ENCODE results near the gene SP140L.
A peak's percentile ranks its signal among the peaks of the same experiment; 100 is the strongest.

Gene SP140L

DNA sequence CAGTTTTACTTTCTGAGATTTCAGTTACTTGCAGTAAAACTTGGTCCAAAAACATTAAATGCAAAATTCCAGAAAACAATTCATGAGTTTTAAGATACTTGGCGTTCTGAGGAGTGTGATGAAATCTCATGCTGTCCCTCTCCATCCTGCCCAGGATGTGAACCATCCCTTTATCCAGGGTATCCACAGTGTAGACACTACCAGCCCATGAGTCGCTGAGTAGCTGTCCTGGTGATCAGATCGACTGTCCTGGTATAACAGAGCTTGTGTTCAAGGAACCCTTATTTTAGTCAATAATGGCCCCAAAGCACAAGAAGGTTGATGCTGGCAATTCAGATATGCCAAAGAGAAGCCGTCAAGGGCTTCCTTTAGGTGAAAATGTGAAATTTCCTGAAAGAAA, 92.2 kb downstream of the SP140L start:
- TF ChIP-seq, protein P1, sequence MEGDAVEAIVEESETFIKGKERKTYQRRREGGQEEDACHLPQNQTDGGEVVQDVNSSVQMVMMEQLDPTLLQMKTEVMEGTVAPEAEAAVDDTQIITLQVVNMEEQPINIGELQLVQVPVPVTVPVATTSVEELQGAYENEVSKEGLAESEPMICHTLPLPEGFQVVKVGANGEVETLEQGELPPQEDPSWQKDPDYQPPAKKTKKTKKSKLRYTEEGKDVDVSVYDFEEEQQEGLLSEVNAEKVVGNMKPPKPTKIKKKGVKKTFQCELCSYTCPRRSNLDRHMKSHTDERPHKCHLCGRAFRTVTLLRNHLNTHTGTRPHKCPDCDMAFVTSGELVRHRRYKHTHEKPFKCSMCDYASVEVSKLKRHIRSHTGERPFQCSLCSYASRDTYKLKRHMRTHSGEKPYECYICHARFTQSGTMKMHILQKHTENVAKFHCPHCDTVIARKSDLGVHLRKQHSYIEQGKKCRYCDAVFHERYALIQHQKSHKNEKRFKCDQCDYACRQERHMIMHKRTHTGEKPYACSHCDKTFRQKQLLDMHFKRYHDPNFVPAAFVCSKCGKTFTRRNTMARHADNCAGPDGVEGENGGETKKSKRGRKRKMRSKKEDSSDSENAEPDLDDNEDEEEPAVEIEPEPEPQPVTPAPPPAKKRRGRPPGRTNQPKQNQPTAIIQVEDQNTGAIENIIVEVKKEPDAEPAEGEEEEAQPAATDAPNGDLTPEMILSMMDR (IDR thresholded peaks at IDR 0.05; ENCODE audit: insufficient read depth, low read depth, low read length, missing control alignments) = no peak
- DNase-seq (ENCODE audit: low read depth) = no peak
- H3K4me3 ChIP-seq (ENCODE audit: low read length) = no peak overlapping the region

DNA sequence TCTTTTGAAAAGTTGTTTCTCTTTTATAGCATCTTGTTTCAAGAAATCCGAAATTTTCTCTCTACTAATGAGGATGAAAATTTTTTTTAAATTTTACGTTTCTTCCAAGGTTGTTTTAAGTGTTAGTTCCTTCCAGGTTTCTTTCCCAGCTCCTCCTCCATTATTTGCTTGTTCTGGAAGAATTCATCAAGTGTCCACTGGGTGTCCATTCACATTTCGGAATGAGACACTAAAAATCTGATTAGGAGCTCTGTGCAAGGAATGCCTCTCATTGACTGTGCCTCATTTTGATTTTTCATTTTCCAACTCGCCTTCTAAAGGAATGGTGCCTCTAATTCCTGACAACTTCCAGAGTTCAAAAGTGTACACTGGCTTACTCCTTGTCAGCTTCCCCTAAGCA, 95.2 kb downstream of the SP140L start:
- no peak overlapping the region for H3K4me3 ChIP-seq (ENCODE audit: low read length)
- TF ChIP-seq, protein P1 (IDR thresholded peaks at IDR 0.05; ENCODE audit: insufficient read depth, low read depth, low read length, missing control alignments) = no peak
- DNase-seq (ENCODE audit: low read depth) = no peak

DNA sequence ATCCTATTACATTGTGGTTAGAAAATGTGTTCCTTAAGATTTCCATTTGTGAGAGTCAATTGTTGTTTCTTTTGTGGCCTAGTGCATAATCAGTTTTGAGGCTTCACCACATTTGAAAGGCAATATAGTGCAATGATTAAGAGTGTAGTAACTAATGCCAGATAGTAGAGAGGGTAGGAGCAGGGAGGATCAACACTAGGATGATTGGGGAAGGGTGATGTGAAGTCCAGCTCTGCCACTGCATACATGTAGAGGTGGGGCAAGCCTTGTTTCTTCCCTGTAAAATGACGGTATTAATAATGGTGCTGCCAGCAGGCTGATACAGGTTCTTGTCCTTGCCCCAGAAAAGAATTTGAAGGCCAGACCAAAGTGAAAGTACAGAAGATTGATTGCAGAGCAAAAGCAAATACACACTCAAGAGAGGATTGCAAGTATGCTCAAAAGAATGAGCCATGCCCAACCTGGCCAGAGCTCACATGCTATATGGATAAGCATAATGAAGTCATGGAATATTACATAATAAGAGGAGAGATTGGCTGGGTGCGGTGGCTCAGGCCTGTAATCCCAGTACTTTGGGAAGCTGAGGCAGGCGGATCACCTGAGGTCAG, 97.0 kb downstream of the SP140L start:
- TF ChIP-seq, protein P1 (IDR thresholded peaks at IDR 0.05; ENCODE audit: insufficient read depth, low read depth, low read length, missing control alignments) = no peak
- H3K4me3 ChIP-seq (ENCODE audit: low read length) = peak overlapping the region; percentile 4

DNA sequence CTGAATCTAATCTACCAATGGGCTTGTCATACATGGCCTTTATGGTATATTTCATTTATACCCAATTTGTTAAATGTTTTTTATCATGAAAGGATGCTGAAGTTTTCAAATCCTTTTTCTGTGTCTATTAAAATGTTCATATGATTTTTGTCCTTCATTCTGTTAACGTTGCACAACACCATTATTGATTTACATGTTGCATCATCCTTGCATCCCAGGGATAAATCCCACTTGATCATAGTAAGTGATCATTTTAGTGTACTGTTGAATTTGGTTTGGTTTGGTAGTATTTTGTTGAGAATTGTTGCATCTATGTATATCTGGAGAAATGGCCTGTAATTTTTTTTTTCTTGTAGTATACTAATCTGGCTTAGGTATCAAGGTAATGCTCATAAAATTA, 98.4 kb downstream of the SP140L start:
- TF ChIP-seq, protein P1 (IDR thresholded peaks at IDR 0.05; ENCODE audit: insufficient read depth, low read depth, low read length, missing control alignments) = no peak
- no peak for DNase-seq (ENCODE audit: low read depth)
- no peak overlapping the region for H3K4me3 ChIP-seq (ENCODE audit: low read length)

More for the DNA sequence above, 97.0 kb downstream of the SP140L start:
- peak; percentile 90 for DNase-seq (ENCODE audit: low read depth)

GRCh38 chr2:230429513-230429912, 102.5 kb downstream of the SP140L start:
- TF ChIP-seq, protein P1 (IDR thresholded peaks at IDR 0.05; ENCODE audit: insufficient read depth, low read depth, low read length, missing control alignments) = no peak
- DNase-seq (ENCODE audit: low read depth) = no peak
- H3K4me3 ChIP-seq (ENCODE audit: low read length) = no peak overlapping the region

GRCh38 chr2:230430957-230431910, 104.2 kb downstream of the SP140L start:
- no peak overlapping the region for H3K4me3 ChIP-seq (ENCODE audit: low read length)
- DNase-seq (ENCODE audit: low read depth) = no peak

More at GRCh38 chr2:230430957-230431910, 104.2 kb downstream of the SP140L start:
- TF ChIP-seq, protein P1 (IDR thresholded peaks at IDR 0.05; ENCODE audit: insufficient read depth, low read depth, low read length, missing control alignments) = no peak

All from epithelial cell of esophagus (primary cell).